Stomach (tissue), 9 donors: Measurements from ENCODE around the gene UGT2A3. TPM values are rescaled to one million over a fixed set of nuclear protein-coding genes. Genes with fewer than 3 reads are reported as not detected.

ENCODE experiments used
- DNase-seq, 2 donors: peaks; one replicate each; pipeline versions ENCODE4 v3.0.0 to v3.0.0-alpha.2; 2013 to 2019
- H3K27ac ChIP-seq, 5 donors: fragments of 200-600 bp in 4 of 5; sonication (generic) in 4 of 5; one replicate each; pipeline ENCODE4 v1.5.1; 2013 to 2019; ENCODE audit warnings: mild to moderate bottlenecking in 1 of 5, moderate library complexity in 1 of 5
- H3K27me3 ChIP-seq, 3 donors: fragments of 200-600 bp; sonication (generic); one replicate each; pipeline ENCODE4 v1.5.1; 2017 to 2019; ENCODE audit warnings: mixed run types in 1 of 3
- H3K36me3 ChIP-seq, 4 donors: fragments of 200-600 bp; sonication (generic); 1 replicate in 3 of 4; 2 replicates in 1 of 4; pipeline ENCODE4 v1.5.1; 2016 to 2019
- H3K4me1 ChIP-seq, 4 donors: fragments of 200-600 bp; sonication (generic); one replicate each; pipeline ENCODE4 v1.5.1; 2016 to 2019
- H3K4me3 ChIP-seq, 4 donors: fragments of 200-600 bp; sonication (generic) in 3 of 4; one replicate each; pipeline ENCODE4 v1.5.1; 2016 to 2019; ENCODE audit warnings: mild to moderate bottlenecking in 1 of 4
- H3K9me3 ChIP-seq, 4 donors: fragments of 200-600 bp; sonication (generic); one replicate each; pipeline ENCODE4 v1.5.1; 2016 to 2019
- EP300 ChIP-seq: sonication (generic); formaldehyde crosslinking; IDR thresholded peaks from one replicate; pipeline ENCODE4 v1.6.1; 2017; ENCODE audit warnings: antibody characterized with exemption
- POLR2A ChIP-seq, 4 donors: fragments of 450-650 bp; IDR thresholded peaks; one replicate each; pipeline ENCODE4 v1.6.1; 2016; ENCODE audit warnings: antibody characterized with exemption in 4 of 4, control low read depth in 2 of 4, mild to moderate bottlenecking in 1 of 4, moderate library complexity in 1 of 4
- POLR2AphosphoS5 ChIP-seq, 3 donors: sonication (generic); formaldehyde crosslinking; IDR thresholded peaks; one replicate each; pipeline ENCODE4 v1.6.1; 2016; ENCODE audit warnings: antibody characterized with exemption in 3 of 3
- WGBS, 5 donors: extraction: QIAGEN DNeasy Blood & Tissue Kit in 3 of 5; methylation state at CpG; one replicate each; pipeline versions ENCODE4 v1.1.5 to v1.1.7; 2013 to 2018; 5-methylcytosine and 5-hydroxymethylcytosine counted together
- intact Hi-C: fragments of 100-400 bp; cut with DNase I; formaldehyde crosslinking; loops from one replicate; pipeline ENCODE4 v1.15.1; 2023; ENCODE audit warnings: low total_unique reads
- polyA plus RNA-seq, 3 donors: library from polyadenylated mRNA; stranded (reverse); fragments of 200-250 nt; gene quantifications; one replicate each; pipeline ENCODE4 v1.2.3, GENCODE V29; 2013
- total RNA-seq, 5 donors: library from RNA; depleted of rRNA; stranded (reverse); fragments of >200 nt; gene quantifications; one replicate each; pipeline versions ENCODE4 v1.1.0 to v1.2.3, GENCODE V29; 2014 to 2016
- TF ChIP-seq, protein P1 (sequence below), 7 experiments: fragments of 450-650 bp in 4 of 7; fragments of 200-600 bp in 3 of 7; sonication (generic) in 3 of 7; IDR thresholded peaks; one replicate each; pipeline ENCODE4 v1.5.1; 2016 to 2019; ENCODE audit warnings: antibody characterized with exemption in 7 of 7, control low read depth in 2 of 7, mild to moderate bottlenecking in 1 of 7
- donor health status: healthy with polysubstance abuse.
- donor health status: Bipolar disorder and iron deficiency.
- donor health status: healthy.

The UGT2A3 gene
- total and polyA plus RNA-seq, 8 donors, result 0.46 to 90.1 (median 0.62) TPM; not detected in 3

DNA sequence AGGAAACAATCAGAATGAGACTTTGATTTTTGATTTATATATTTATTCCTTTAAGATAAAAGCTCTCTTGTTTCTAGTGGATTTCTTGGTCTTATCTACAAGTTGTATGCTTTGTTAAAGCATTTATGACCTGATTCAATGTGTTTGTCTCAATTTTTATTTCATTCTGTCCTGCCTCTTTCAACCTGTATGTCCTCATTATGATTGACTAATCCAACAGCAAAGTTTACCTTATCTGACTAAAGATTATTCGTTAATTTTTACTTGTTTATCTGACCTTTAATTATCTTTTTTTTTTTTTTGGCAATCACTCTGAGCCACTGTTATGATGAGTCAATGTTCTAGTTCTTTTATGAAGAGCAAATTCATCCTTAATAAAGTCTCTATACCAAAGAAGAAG lies 54.9 kb downstream of the UGT2A3 start:
- no peaks in the 10 kb centered on the region for H3K27me3 ChIP-seq
- intact Hi-C loops, result no loop called here
- H3K4me1 ChIP-seq, result no peaks in the 10 kb centered on the region
- no peak overlapping the region for H3K27ac ChIP-seq
- no peaks in the 10 kb centered on the region for H3K36me3 ChIP-seq
- DNase-seq, result no peak
- no peaks in the 10 kb centered on the region for H3K9me3 ChIP-seq
- WGBS, 5 donors, result 18 to 26% (median 21%) methylated on average over 1 of the region's 1 CpG
- TF ChIP-seq POLR2A (IDR thresholded peaks at IDR 0.05) (no peak), POLR2AphosphoS5 (IDR thresholded peaks at IDR 0.05) (no peak), EP300 (no peak)
- TF ChIP-seq, protein P1, sequence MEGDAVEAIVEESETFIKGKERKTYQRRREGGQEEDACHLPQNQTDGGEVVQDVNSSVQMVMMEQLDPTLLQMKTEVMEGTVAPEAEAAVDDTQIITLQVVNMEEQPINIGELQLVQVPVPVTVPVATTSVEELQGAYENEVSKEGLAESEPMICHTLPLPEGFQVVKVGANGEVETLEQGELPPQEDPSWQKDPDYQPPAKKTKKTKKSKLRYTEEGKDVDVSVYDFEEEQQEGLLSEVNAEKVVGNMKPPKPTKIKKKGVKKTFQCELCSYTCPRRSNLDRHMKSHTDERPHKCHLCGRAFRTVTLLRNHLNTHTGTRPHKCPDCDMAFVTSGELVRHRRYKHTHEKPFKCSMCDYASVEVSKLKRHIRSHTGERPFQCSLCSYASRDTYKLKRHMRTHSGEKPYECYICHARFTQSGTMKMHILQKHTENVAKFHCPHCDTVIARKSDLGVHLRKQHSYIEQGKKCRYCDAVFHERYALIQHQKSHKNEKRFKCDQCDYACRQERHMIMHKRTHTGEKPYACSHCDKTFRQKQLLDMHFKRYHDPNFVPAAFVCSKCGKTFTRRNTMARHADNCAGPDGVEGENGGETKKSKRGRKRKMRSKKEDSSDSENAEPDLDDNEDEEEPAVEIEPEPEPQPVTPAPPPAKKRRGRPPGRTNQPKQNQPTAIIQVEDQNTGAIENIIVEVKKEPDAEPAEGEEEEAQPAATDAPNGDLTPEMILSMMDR (IDR thresholded peaks at IDR 0.05), result no peak
- H3K4me3 ChIP-seq, result no peak overlapping the region

DNA sequence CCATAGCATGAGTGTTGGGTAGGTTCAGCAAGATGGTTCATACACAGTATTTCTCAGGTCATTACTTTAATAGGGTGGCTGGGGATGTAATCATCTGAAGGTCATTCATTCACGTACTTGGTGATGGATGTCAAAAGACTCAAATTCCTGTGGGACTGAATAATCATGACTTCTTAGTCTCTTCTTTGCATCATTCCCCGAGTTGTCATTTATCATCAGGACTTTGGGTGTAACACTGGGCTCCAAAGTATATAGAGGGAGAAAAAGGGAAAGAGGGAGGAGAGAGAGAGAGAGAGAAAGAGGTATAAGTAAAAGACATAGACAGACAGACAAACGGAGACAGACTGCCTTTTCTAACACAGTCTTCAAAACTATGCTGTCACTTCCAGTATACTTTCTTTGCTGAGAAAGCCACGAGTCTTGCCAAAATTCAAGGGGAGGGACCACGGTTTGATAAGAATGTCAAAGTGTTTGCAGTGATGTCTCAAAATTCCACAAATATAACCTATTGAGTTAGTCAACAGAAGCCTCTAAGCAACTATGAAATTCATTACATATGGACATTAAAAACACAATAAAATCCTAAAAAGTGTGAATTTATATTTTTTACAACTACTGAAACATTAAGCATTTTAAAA lies 55.9 kb downstream of the UGT2A3 start:
- intact Hi-C loops, result no loop called here
- Histone ChIP-seq H3K4me1 (no peaks in the 10 kb centered on the region), H3K9me3 (no peaks in the 10 kb centered on the region), H3K27ac (no peak overlapping the region), H3K4me3 (no peak overlapping the region), H3K36me3 (no peaks in the 10 kb centered on the region), H3K27me3 (no peaks in the 10 kb centered on the region)
- WGBS, 5 donors, result 59 to 70% (median 62%) methylated on average over 5 of the region's 5 CpGs
- no peak for DNase-seq
- TF ChIP-seq EP300 (no peak), POLR2AphosphoS5 (IDR thresholded peaks at IDR 0.05) (no peak), POLR2A (IDR thresholded peaks at IDR 0.05) (no peak)
- TF ChIP-seq, protein P1 (IDR thresholded peaks at IDR 0.05), result no peak

DNA sequence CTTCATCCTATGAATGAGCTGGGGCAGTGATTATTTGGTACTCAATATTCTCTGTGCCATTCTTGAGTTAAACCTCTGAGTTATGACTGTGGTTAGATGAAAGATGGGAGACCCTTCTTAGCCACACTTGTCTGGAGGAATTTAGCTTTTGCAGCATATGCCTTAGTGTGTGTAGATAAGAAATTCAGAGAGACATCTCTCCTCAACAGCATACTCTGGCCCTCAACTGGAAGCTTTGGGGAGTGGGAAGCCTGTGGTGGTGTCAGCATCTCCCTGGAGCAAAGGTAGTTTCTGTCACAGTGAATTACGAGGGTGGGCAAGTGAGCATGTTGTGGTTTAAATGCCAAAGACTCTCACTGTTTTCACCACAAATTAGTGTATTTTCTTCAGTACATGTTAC lies 58.7 kb downstream of the UGT2A3 start:
- Histone ChIP-seq H3K36me3 (no peaks in the 10 kb centered on the region), H3K27me3 (no peaks in the 10 kb centered on the region), H3K27ac (no peak overlapping the region), H3K4me3 (no peak overlapping the region), H3K9me3 (no peaks in the 10 kb centered on the region), H3K4me1 (no peaks in the 10 kb centered on the region)
- WGBS, 5 donors, result 74 to 94% (median 88%) methylated on average over 1 of the region's 1 CpG
- intact Hi-C loops, result no loop called here
- no peak for DNase-seq
- TF ChIP-seq POLR2AphosphoS5 (IDR thresholded peaks at IDR 0.05) (no peak), POLR2A (IDR thresholded peaks at IDR 0.05) (no peak), EP300 (no peak)
- TF ChIP-seq, protein P1 (IDR thresholded peaks at IDR 0.05), result no peak

DNA sequence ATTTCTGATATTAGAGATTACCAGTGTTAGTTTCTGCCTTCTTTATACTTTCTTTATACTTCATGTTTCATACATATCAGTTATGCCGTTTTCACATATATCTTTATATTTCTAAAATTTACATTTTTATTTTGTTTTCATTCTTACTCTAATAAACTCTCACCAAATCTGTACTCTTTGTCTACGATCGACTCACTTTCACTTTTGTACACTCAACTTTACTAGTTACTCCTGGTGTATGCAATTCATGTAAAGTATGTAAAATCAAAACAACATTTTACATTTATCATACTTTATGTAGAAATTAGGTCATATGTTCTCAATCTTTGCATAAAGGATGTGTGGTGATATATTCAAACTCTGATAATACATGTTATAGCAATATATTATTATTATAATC lies 59.9 kb downstream of the UGT2A3 start:
- no peaks in the 10 kb centered on the region for H3K9me3 ChIP-seq
- H3K4me3 ChIP-seq, result no peak overlapping the region
- H3K36me3 ChIP-seq, result no peaks in the 10 kb centered on the region
- H3K27me3 ChIP-seq, result no peaks in the 10 kb centered on the region
- intact Hi-C loops, result no loop called here
- H3K27ac ChIP-seq, result no peak overlapping the region
- no peaks in the 10 kb centered on the region for H3K4me1 ChIP-seq
- DNase-seq, result no peak
- TF ChIP-seq POLR2A (IDR thresholded peaks at IDR 0.05) (no peak), POLR2AphosphoS5 (IDR thresholded peaks at IDR 0.05) (no peak), EP300 (no peak)
- WGBS, 5 donors, result 82 to 89% (median 87%) methylated on average over 3 of the region's 3 CpGs

DNA sequence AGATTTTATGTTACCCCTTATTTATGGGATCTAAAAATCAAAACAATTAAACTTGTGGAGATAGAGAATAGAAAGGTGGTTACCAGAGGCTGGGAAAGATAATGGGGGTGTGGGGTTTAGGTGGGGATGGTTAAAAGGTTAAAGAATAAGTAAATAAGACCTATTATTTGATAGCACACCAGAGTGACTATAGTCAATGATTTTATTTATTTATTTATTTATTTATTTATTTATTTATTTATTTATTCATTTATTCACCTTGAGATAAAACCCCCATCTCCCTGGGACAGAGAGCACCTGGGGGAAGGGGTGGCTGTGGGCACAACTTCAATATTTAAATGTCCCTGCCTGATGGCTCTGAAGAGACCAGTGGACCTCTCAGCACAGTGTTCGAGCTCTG lies 66.1 kb downstream of the UGT2A3 start:
- TF ChIP-seq POLR2A (IDR thresholded peaks at IDR 0.05) (no peak), POLR2AphosphoS5 (IDR thresholded peaks at IDR 0.05) (no peak), EP300 (no peak)
- TF ChIP-seq, protein P1 (IDR thresholded peaks at IDR 0.05), result no peak
- Histone ChIP-seq H3K9me3 (no peaks in the 10 kb centered on the region), H3K4me1 (no peaks in the 10 kb centered on the region), H3K27me3 (no peaks in the 10 kb centered on the region), H3K27ac (no peak overlapping the region), H3K36me3 (no peaks in the 10 kb centered on the region), H3K4me3 (no peak overlapping the region)
- intact Hi-C loops, result no loop called here
- DNase-seq, result no peak
- 91 to 96% (median 94%) methylated on average over 1 of the region's 1 CpG for WGBS, 5 donors
